Mesendoderm (in vitro differentiated cells): ENCODE results near the gene SERPINB4.
"Not testable (repeated sequence)": the region's sequence is repeated elsewhere in the genome, so short reads cannot be mapped to it uniquely, and the experiment has no call there.

ENCODE experiments used
- DNase-seq: peaks from one replicate; pipeline ENCODE4 v3.0.0; 2013
- H2AK5ac ChIP-seq: 2 replicates; pipeline ENCODE4 v1.6.1; 2013; ENCODE audit warnings: low read length, inconsistent platforms
- H2BK120ac ChIP-seq: 2 replicates; pipeline ENCODE4 v1.6.1; 2013; ENCODE audit warnings: low read depth, mild to moderate bottlenecking, low read length, moderate library complexity, mixed read lengths
- H2BK15ac ChIP-seq: replicated peaks from 2 replicates; pipeline ENCODE4 v1.6.1; 2013; ENCODE audit warnings: low read depth, mild to moderate bottlenecking, moderate library complexity
- H2BK5ac ChIP-seq: 2 replicates; pipeline ENCODE4 v1.6.1; 2013; ENCODE audit warnings: low read length, inconsistent platforms
- H3K18ac ChIP-seq: 2 replicates; pipeline ENCODE4 v1.6.1; 2013; ENCODE audit warnings: mild to moderate bottlenecking, low read length, mixed read lengths
- H3K23ac ChIP-seq: one replicate; pipeline ENCODE4 v1.6.1; 2013; ENCODE audit warnings: low read length
- H3K27ac ChIP-seq: 2 replicates; pipeline ENCODE4 v1.5.1; 2013; ENCODE audit warnings: low read depth, mild to moderate bottlenecking, inconsistent platforms, low read length, moderate library complexity
- H3K27me3 ChIP-seq: 2 replicates; pipeline ENCODE4 v1.6.1; 2013; ENCODE audit warnings: low read length, control low read depth, mild to moderate bottlenecking, inconsistent platforms; ENCODE audit not compliant: insufficient read depth, poor library complexity
- H3K36me3 ChIP-seq: 2 replicates; pipeline ENCODE4 v1.6.1; 2013; ENCODE audit warnings: low read length, inconsistent platforms; ENCODE audit not compliant: control insufficient read depth, insufficient read depth
- H3K4ac ChIP-seq: one replicate; pipeline ENCODE4 v1.6.1; 2013; ENCODE audit warnings: low read depth, mild to moderate bottlenecking, low read length, moderate library complexity
- H3K4me1 ChIP-seq: 2 replicates; pipeline ENCODE4 v1.6.1; 2013; ENCODE audit warnings: low read depth, low read length, inconsistent platforms; ENCODE audit not compliant: control insufficient read depth
- H3K4me2 ChIP-seq: 2 replicates; pipeline ENCODE4 v1.6.1; 2013; ENCODE audit warnings: low read length
- H3K4me3 ChIP-seq: 2 replicates; pipeline ENCODE4 v1.5.1; 2013; ENCODE audit warnings: mild to moderate bottlenecking, low read length
- H3K56ac ChIP-seq: one replicate; pipeline ENCODE4 v1.6.1; 2013; ENCODE audit warnings: low read length
- H3K79me1 ChIP-seq: 2 replicates; pipeline ENCODE4 v1.6.1; 2013; ENCODE audit warnings: low read length, inconsistent platforms
- H3K79me2 ChIP-seq: 2 replicates; pipeline ENCODE4 v1.6.1; 2013; ENCODE audit warnings: mild to moderate bottlenecking, low read length; ENCODE audit not compliant: control insufficient read depth, insufficient read depth
- H3K9ac ChIP-seq: 2 replicates; pipeline ENCODE4 v1.6.1; 2013; ENCODE audit warnings: low read length, inconsistent platforms
- H4K5ac ChIP-seq: one replicate; pipeline ENCODE4 v1.6.1; 2013; ENCODE audit warnings: low read length
- H4K8ac ChIP-seq: one replicate; pipeline ENCODE4 v1.6.1; 2013; ENCODE audit warnings: low read depth, mild to moderate bottlenecking, control low read depth, low read length, moderate library complexity
- WGBS: extraction: QIAGEN DNeasy Blood & Tissue Kit; methylation state at CpG from one replicate; pipeline ENCODE4 v1.1.7; 2013; ENCODE audit warnings: low lambda C conversion rate, missing lambda C conversion rate; ENCODE audit not compliant: insufficient coverage; ENCODE audit errors: extremely low coverage; 5-methylcytosine and 5-hydroxymethylcytosine counted together

Gene SERPINB4

DNA sequence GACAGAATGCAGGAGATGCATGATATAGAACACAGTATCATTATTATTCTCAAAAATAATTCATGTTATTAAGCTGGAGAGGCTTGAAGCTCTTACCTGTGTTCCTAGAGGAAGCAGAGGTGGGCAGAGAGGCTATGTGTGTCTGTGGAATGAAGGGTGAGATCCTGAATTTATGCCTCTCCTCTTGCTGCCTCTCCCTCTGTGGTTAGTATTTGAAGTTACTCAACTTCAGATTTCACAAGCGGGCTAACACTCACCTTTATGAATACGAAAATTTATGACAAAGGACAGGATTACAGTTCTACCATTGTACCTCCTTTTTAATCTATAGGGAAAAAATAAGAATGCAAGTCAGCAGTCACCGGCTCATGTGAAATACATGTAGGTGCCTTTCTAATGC is 17.7 kb upstream of the SERPINB4 start, which contains the start of gene SERPINB3:
Gene SERPINB3 (minus strand): TSS at position 144 of the 400 bp plus-strand sequence. CDS start 677 bp downstream, outside the sequence.
- not testable (repeated sequence) for H3K4ac ChIP-seq, H4K5ac ChIP-seq, H3K79me1 ChIP-seq, H3K4me2 ChIP-seq, H3K4me1 ChIP-seq, H4K8ac ChIP-seq, H3K27me3 ChIP-seq, H3K23ac ChIP-seq, DNase-seq, H3K56ac ChIP-seq, H3K9ac ChIP-seq, H2BK5ac ChIP-seq, H2AK5ac ChIP-seq, H3K36me3 ChIP-seq, H2BK15ac ChIP-seq, H3K4me3 ChIP-seq, H2BK120ac ChIP-seq, H3K79me2 ChIP-seq, H3K18ac ChIP-seq
- H3K27ac ChIP-seq: peak within 1 kb of the TSS; percentile 28
- WGBS: no CpG with 5 or more reads among the region's 3 CpGs

DNA sequence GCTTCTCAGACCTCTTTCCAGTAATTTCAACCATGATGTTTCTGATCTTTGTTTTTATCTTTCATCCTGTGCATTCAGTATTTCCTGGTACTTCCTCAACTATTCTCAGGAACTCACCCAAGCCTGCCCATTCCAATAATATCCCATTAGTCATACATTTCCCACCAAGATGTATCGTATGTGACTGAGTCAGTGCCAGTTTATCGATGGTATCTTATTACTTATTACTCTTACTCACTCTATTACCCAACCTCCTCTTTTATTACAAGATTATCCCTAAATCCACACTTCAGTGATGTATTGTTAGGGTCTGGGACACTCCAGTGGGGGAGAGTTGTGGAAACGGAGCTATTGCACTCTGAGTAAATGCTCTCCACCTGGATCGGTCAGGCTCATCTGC is 14.9 kb upstream of the SERPINB4 start:
- no CpG with 5 or more reads among the region's 4 CpGs for WGBS
- H4K5ac ChIP-seq, H4K8ac ChIP-seq, H3K79me2 ChIP-seq, H2BK5ac ChIP-seq, H3K27ac ChIP-seq, H3K23ac ChIP-seq, H3K79me1 ChIP-seq, H2BK120ac ChIP-seq, H3K56ac ChIP-seq, H3K18ac ChIP-seq, H3K4me2 ChIP-seq, DNase-seq, H3K4me3 ChIP-seq, H2BK15ac ChIP-seq, H3K4ac ChIP-seq, H3K4me1 ChIP-seq, H3K9ac ChIP-seq, H3K36me3 ChIP-seq, H2AK5ac ChIP-seq, H3K27me3 ChIP-seq: not testable (repeated sequence)

DNA sequence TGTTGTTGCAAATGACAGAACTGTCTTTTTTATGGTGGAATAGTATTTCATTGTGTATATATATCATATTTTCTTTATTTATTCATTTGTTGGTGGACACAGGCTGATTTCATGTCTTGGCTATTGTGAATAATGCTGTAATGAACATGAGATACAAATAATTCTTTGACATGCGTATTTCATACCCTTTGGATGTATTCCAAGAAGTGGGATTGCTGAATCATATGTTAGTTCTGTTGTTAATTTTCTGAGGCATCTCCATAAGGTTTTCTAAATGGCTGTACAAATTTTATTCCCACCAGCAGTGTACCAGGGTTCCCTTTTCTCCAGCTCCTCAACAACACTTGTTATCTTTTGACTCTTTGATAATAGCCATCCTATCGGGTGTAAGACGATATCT is 6.2 kb upstream of the SERPINB4 start:
- not testable (repeated sequence) for DNase-seq, H3K56ac ChIP-seq, H3K9ac ChIP-seq, H3K36me3 ChIP-seq, H3K4me1 ChIP-seq, H2BK120ac ChIP-seq, H3K4ac ChIP-seq, H3K4me2 ChIP-seq, H2BK5ac ChIP-seq, H3K23ac ChIP-seq, H4K8ac ChIP-seq, H3K79me1 ChIP-seq, H4K5ac ChIP-seq, H3K27ac ChIP-seq, H3K18ac ChIP-seq, H3K79me2 ChIP-seq, H3K27me3 ChIP-seq, H2BK15ac ChIP-seq, H2AK5ac ChIP-seq, H3K4me3 ChIP-seq
- WGBS: no CpG with 5 or more reads among the region's 3 CpGs

DNA sequence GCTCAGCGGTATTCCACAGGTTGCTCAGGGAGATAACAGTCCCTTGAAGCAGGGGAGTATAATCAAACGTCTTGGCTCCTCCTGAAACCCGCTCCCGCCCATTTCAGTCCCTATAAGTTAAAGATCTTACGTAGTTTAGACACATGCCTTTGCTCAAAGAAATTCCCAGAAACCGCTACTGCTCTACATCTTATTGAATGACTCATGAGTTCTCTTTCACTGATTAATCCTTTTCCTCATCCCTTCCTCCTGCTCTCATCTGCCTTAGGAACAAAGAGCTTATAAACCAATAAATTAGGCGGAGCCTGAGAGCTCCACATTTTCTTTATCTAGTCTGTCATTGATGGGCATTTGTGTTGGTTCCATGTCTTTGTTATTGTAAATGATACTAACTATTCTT is 4.2 kb upstream of the SERPINB4 start:
- Histone ChIP-seq H3K9ac (no peak overlapping the region), H3K27me3 (no peaks in the 10 kb centered on the region), H4K5ac (no peak overlapping the region), H3K18ac (no peak overlapping the region), H2BK120ac (no peak overlapping the region), H3K4me1 (no peaks in the 10 kb centered on the region), H3K4me2 (no peak overlapping the region), H4K8ac (no peak overlapping the region), H2AK5ac (no peak overlapping the region), H3K4ac (no peak overlapping the region), H3K4me3 (no peak overlapping the region), H3K27ac (no peak overlapping the region), H3K79me2 (no peaks in the 10 kb centered on the region), H2BK15ac (no peak overlapping the region), H3K79me1 (no peaks in the 10 kb centered on the region), H3K23ac (no peak overlapping the region), H2BK5ac (no peak overlapping the region), H3K36me3 (no peaks in the 10 kb centered on the region), H3K56ac (no peak overlapping the region)
- DNase-seq: peak; percentile 2
- no CpG with 5 or more reads among the region's 7 CpGs for WGBS

DNA sequence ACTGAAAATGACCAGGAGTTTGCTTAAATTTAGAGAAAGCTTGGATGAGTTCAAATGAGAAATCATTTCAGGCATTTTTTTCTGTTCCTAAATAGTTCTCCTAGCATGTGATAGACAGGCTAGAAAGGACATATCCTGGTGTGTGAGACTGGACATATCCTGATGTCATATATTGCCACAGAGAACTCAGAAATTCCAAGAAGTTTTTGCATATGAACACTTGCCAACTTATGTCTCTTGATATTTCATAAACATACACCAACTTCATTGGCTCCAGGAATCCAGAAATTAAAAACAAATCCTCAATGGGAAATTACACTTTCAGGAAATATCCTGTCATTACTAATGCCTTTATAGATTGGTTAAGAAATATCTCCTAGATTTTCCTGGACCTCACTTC is 2.9 kb upstream of the SERPINB4 start:
- no peak overlapping the region for H3K9ac ChIP-seq
- no peak overlapping the region for H3K27ac ChIP-seq
- H2AK5ac ChIP-seq: no peak overlapping the region
- H3K27me3 ChIP-seq: no peaks in the 10 kb centered on the region
- H3K56ac ChIP-seq: no peak overlapping the region
- no peak overlapping the region for H3K4ac ChIP-seq
- H3K23ac ChIP-seq: no peak overlapping the region
- no peaks in the 10 kb centered on the region for H3K79me1 ChIP-seq
- H3K18ac ChIP-seq: no peak overlapping the region
- H3K4me3 ChIP-seq: no peak overlapping the region
- no peak overlapping the region for H3K4me2 ChIP-seq
- no peak overlapping the region for H2BK15ac ChIP-seq
- H4K8ac ChIP-seq: no peak overlapping the region
- H3K79me2 ChIP-seq: no peaks in the 10 kb centered on the region
- no peak for DNase-seq
- H2BK120ac ChIP-seq: no peak overlapping the region
- no peak overlapping the region for H4K5ac ChIP-seq
- H2BK5ac ChIP-seq: no peak overlapping the region
- no peaks in the 10 kb centered on the region for H3K4me1 ChIP-seq
- H3K36me3 ChIP-seq: no peaks in the 10 kb centered on the region

DNA sequence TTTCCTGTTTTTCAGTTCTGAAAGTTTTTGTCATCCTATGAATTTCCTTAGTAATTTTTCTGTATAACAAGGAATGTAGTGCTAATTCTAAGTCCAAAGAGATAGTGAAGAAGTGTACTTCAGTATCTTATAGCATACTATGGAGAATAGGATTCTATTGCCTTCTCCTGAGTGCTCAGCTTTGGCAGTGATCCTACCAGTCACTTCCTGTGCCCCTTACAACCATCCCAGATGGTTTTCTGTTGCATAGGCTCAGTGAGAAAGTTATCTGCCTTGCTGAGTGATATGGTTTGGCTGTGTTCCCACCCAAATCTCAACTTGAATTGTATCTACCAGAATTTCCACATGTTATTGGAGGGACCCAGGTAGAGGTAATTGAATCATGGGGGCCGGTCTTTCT is 638 bp upstream of the SERPINB4 start:
- not testable (repeated sequence) for H4K8ac ChIP-seq, H3K79me2 ChIP-seq, H3K23ac ChIP-seq, H4K5ac ChIP-seq, H3K4me3 ChIP-seq, H2AK5ac ChIP-seq, H3K4me1 ChIP-seq, H2BK15ac ChIP-seq, H3K79me1 ChIP-seq, H3K9ac ChIP-seq, H3K56ac ChIP-seq, H3K4ac ChIP-seq, H3K27me3 ChIP-seq, H3K4me2 ChIP-seq, H2BK5ac ChIP-seq, H3K36me3 ChIP-seq, H3K27ac ChIP-seq, H3K18ac ChIP-seq, H2BK120ac ChIP-seq
- no CpG with 5 or more reads among the region's 1 CpG for WGBS
- DNase-seq: peak; percentile 25
